IMR-90 (cell line): ENCODE data around the gene RPP25.
"Not testable (repeated sequence)": the region's sequence is repeated elsewhere in the genome, so short reads cannot be mapped to it uniquely, and the experiment has no call there.

Source experiments
- BHLHE40 ChIP-seq: fragments of 150-350 bp; IDR thresholded peaks from 2 replicates; pipeline ENCODE4 v1.6.1; 2016; ENCODE audit warnings: mild to moderate bottlenecking, low read depth, low read length
- CEBPB ChIP-seq: IDR thresholded peaks from 2 replicates; pipeline ENCODE4 v1.6.1; 2012; ENCODE audit warnings: low read depth, low read length, improper control_type of control experiment
- MXI1 ChIP-seq: IDR thresholded peaks from 2 replicates; pipeline ENCODE4 v1.6.1; 2012; ENCODE audit warnings: low read depth, mild to moderate bottlenecking, low read length, moderate library complexity, borderline replicate concordance
- POLR2A ChIP-seq: IDR thresholded peaks from 2 replicates; pipeline ENCODE4 v1.6.1; 2012; ENCODE audit warnings: mild to moderate bottlenecking, low read depth, low read length
- SMC3 ChIP-seq: fragments of 150-350 bp; IDR thresholded peaks from 2 replicates; pipeline ENCODE4 v1.6.1; 2016; ENCODE audit warnings: low read depth, mild to moderate bottlenecking, antibody characterized with exemption, low read length, moderate library complexity
- TF ChIP-seq, protein P1 (sequence below): conservative IDR thresholded peaks from 2 replicates; pipeline ENCODE4 v1.5.1; 2012; ENCODE audit warnings: mild to moderate bottlenecking, low read depth, low read length, improper control_type of control experiment
- TF ChIP-seq, protein P2 (sequence below): fragments of 150-350 bp; IDR thresholded peaks from 2 replicates; pipeline ENCODE4 v1.6.1; 2017; ENCODE audit warnings: mild to moderate bottlenecking, antibody characterized with exemption, low read length, low read depth

DNA sequence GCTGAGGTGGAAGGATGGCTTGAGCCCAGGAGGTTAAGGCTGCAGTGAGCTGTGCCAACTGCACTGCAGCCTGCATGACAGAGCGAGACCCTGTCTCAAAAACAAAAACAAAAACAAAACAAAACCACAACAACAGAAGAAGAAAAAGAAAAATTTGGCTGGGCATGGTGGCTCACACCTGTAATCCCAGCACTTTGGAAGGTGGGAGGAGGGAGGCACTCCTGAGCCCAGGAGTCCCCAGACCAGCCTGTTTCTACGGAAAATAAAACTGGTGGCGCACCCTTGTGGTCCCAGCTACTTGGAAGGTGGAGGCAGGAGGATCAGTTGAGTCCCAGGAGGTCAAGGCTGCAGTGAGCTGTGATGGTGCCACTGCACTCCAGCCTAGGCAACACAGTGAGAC is 21.4 kb downstream of the RPP25 start:
- TF ChIP-seq, protein P1, sequence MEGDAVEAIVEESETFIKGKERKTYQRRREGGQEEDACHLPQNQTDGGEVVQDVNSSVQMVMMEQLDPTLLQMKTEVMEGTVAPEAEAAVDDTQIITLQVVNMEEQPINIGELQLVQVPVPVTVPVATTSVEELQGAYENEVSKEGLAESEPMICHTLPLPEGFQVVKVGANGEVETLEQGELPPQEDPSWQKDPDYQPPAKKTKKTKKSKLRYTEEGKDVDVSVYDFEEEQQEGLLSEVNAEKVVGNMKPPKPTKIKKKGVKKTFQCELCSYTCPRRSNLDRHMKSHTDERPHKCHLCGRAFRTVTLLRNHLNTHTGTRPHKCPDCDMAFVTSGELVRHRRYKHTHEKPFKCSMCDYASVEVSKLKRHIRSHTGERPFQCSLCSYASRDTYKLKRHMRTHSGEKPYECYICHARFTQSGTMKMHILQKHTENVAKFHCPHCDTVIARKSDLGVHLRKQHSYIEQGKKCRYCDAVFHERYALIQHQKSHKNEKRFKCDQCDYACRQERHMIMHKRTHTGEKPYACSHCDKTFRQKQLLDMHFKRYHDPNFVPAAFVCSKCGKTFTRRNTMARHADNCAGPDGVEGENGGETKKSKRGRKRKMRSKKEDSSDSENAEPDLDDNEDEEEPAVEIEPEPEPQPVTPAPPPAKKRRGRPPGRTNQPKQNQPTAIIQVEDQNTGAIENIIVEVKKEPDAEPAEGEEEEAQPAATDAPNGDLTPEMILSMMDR: not testable (repeated sequence)
- TF ChIP-seq SMC3, MXI1, POLR2A, CEBPB, BHLHE40: not testable (repeated sequence)
- TF ChIP-seq, protein P2, sequence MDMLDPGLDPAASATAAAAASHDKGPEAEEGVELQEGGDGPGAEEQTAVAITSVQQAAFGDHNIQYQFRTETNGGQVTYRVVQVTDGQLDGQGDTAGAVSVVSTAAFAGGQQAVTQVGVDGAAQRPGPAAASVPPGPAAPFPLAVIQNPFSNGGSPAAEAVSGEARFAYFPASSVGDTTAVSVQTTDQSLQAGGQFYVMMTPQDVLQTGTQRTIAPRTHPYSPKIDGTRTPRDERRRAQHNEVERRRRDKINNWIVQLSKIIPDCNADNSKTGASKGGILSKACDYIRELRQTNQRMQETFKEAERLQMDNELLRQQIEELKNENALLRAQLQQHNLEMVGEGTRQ: not testable (repeated sequence)
